HG03196 (cell line): ENCODE data around the gene RADIL.

ENCODE experiments used
- ATAC-seq: cut with Tn5 transposase; IDR thresholded peaks from one replicate; pipeline ENCODE4 v1.9.1; 2021; ENCODE audit not compliant: unreplicated experiment

RADIL gene

GRCh38 chr7:4882169-4883032 lies 1.1 kb downstream of the RADIL start:
- ATAC-seq = no peak

DNA sequence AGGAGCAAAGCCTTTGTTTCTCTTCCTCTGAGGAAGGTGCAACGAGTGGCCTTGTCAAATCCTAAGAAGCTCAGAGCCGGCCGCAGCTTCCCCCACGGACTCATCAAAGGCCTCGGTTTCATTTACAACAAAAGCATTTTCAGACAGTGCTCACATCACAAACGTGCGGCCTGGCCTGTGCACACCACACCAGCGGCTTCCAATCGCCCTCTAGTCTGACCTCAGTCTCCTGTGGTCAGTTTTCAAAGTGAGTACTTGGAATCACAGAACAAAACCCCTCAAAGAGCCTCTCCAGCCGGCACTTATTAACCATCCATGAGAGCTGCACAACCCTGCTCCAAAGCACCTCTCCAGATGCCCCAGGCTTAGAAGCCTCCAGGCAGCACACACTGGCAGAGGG lies 3.3 kb downstream of the RADIL start:
- ATAC-seq = no peak

DNA sequence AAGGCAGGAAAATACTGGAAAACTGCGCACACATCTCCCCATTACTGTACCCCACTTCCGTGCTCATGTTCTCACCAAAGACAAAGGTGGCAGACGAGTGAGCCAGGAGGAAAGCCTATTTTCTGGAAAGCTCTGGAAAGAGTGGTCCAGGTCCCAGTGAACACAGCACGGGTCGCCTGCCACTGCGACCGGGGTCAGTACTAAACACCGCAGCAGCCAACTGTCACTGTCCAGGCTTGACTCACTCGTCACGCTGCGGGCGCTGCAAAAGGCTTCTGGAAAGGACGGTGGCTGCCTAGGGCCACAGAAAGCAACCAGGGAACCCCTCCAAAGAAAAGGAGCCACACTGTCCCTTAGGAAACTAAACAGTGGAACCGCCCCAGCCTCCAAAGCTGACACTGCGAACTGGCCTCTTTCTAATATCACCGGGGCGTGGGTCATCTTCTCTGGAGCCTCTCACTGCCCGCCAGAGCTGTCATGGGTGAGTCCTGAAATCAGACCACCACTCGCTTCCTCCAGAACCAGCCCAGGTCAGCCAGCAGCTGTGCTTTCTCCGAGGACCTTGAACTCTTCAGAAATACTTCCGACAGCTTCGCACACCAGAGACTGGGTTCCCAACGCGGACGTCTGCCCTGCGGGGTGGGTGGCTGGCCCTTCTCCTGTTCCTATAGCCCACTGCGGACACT lies 4.0 kb downstream of the RADIL start:
- ATAC-seq = no peak

- no peak for ATAC-seq
Observed at GRCh38 chr7:4878336-4879335, 4.9 kb downstream of the RADIL start.

GRCh38 chr7:4876586-4876985 lies 6.9 kb downstream of the RADIL start:
- ATAC-seq = no peak

DNA sequence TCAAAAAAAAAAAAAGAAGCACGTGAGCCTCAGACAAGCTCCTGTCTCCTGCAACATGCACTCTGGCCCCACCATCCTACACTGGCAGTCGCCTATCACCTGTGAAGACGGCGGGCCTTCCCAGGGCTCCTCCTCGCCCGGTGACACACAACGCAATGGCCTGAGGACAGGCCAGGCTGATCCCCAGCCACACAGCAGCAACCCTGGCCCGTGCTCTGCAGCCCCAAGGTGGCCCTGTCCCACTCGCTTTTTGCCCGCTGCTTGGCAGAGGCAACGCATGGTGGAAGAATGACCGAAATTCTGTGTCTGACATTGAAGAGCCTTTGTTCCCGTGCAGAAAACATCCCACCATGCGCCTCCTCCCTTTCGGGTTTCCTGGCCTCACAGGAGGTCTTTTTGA lies 8.1 kb downstream of the RADIL start:
- ATAC-seq = no peak

- ATAC-seq = no peak
Observed at GRCh38 chr7:4873071-4873944, 10.2 kb downstream of the RADIL start.

GRCh38 chr7:4871930-4872675 lies 11.4 kb downstream of the RADIL start:
- ATAC-seq = no peak

GRCh38 chr7:4871056-4871680 lies 12.3 kb downstream of the RADIL start:
- no peak for ATAC-seq

- no peak for ATAC-seq
Observed at GRCh38 chr7:4868493-4868892, 15.0 kb downstream of the RADIL start.

DNA sequence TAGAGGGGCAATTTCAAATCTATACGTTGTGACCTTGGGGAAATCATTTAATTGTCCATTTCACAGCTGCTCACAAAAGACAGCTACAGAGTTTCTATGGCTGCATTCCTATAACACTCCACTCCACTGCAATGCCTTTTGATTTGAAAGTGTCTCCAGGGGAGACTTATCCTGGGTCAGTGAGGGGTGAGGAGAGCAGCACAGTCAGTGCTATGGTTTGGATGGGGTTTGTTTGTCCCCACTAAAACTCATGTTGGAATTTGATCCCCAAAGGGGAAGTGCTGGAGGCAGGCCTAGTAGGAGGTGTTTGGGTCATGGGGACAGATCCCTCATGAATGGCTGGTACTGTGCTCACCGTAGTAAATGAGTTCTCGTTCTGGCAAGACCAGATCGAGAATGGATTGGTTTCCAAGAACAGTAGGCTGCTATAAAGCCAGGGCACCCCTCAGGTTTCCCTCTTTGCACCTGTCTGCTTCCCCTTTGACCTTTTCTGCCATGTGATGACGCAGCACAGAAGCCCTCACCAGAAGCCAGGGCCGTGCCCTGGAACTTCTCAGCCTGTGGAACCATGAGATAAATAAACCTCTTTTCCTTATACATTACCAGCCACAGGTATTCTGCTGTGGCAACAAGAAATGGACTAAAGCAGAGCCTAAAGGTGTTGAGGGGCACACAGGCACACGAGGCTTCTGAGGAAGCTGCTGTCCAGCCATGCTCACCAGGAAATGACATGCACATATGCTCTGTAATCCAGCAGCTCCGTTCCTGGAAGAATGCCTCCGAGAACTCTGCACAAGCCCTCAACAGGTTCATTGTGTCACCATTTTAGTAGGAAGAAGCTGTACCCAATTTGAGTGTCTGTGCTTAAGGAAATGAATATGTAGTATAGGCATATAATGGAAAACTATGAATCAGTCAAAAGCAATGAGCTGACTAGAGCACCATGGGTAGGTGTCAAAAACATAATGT lies 16.7 kb downstream of the RADIL start:
- no peak for ATAC-seq

DNA sequence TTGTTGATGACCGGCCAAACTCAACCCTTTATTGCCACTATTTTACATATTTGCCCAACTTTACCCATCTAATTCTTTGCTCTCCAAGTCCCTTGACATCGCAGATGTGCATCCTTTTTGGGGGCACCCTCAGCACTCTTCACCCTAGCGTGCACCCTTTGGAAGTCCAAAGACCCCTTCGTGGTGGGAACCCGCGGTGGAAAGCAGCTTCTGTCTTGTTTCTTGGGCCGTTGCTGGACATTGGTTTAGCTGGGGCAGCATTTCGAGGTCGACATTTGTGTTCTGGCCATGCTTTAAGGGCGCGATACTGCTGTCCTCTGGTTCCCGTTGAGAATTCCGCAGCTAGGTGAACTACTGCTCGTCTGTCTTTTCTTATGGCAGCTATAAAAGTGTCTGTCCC lies 21.4 kb downstream of the RADIL start:
- no peak for ATAC-seq

GRCh38 chr7:4861673-4862072 lies 21.8 kb downstream of the RADIL start, which contains the start of gene PAPOLB:
Gene PAPOLB (minus strand): TSS chr7:4862030. CDS start chr7:4861810, 220 bp downstream.
- ATAC-seq = no peak

GRCh38 chr7:4861227-4861626 lies 22.3 kb downstream of the RADIL start:
- no peak for ATAC-seq

GRCh38 chr7:4857189-4857588 lies 26.3 kb downstream of the RADIL start:
- no peak for ATAC-seq

GRCh38 chr7:4856336-4857057 lies 27.0 kb downstream of the RADIL start:
- ATAC-seq = no peak

DNA sequence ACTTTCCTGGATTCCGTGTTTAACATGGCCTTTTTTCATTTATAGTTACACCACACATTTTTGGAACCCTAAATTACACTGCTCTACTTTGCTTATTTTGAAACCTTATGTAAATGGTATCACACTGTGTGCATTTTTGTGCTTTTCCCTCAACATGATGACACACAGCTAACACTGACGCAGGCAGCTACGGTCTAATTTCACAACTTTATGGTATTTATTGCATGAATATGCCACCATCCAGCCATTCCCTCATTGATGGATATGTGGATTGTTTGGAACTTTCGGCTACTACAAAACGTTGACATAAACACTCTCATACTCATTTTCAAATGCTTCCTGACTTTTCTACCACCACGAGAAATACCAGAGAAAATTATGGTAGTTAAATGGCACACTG lies 28.6 kb downstream of the RADIL start:
- ATAC-seq = no peak
